Loucy (cell line): Measurements from ENCODE around the gene TRAF3IP3.

Source experiments
- CTCF ChIP-seq: fragments of 200-600 bp; sonication (generic); conservative IDR thresholded peaks from 2 replicates; pipeline ENCODE4 v1.5.1; 2014; ENCODE audit warnings: mild to moderate bottlenecking, antibody characterized with exemption, low read length
- EZH2phosphoT487 ChIP-seq: fragments of 200-600 bp; IDR thresholded peaks from 2 replicates; pipeline ENCODE4 v1.6.1; 2018; ENCODE audit warnings: antibody characterized with exemption, mild to moderate bottlenecking, moderate library complexity, borderline replicate concordance

- TF ChIP-seq CTCF: no peak
- no peak for TF ChIP-seq EZH2phosphoT487
These were observed 7.2 kb upstream of the TRAF3IP3 start for GRCh38 chr1:209748620-209749019.
